OCI-LY1 (cell line): ENCODE measurements around the gene MYG1.

Experiments
- H2AFZ ChIP-seq: fragments of 200-600 bp; sonication (generic), shearing (Covaris generic); 2 replicates; pipeline ENCODE4 v1.6.0; 2014; ENCODE audit warnings: antibody characterized with exemption, mild to moderate bottlenecking, low read length
- H3F3A ChIP-seq: fragments of 200-600 bp; sonication (generic), shearing (Covaris generic); 2 replicates; pipeline ENCODE4 v1.6.0; 2014; ENCODE audit warnings: mild to moderate bottlenecking, antibody characterized with exemption, low read length, moderate library complexity; ENCODE audit not compliant: insufficient read depth
- H3K27ac ChIP-seq: fragments of 200-600 bp; sonication (generic); 2 replicates; pipeline ENCODE4 v1.5.1; 2014; ENCODE audit warnings: low read length, mixed run types, mild to moderate bottlenecking, low read depth; ENCODE audit not compliant: poor library complexity, severe bottlenecking
- H3K27me3 ChIP-seq: fragments of 200-600 bp; sonication (generic); 2 replicates; pipeline ENCODE4 v1.6.0; 2014; ENCODE audit warnings: antibody characterized with exemption, mild to moderate bottlenecking, low read length, moderate library complexity; ENCODE audit not compliant: insufficient read depth
- H3K36me3 ChIP-seq: fragments of 200-600 bp; sonication (generic); 2 replicates; pipeline ENCODE4 v1.6.1; 2014; ENCODE audit warnings: mild to moderate bottlenecking, antibody characterized with exemption, low read length, moderate library complexity, mixed read lengths; ENCODE audit not compliant: insufficient read depth
- H3K4me1 ChIP-seq: fragments of 200-600 bp; sonication (generic); 2 replicates; pipeline ENCODE4 v1.5.1; 2014; ENCODE audit warnings: mild to moderate bottlenecking, low read length, moderate library complexity; ENCODE audit not compliant: insufficient read depth, severe bottlenecking
- H3K4me2 ChIP-seq: fragments of 200-600 bp; sonication (generic), shearing (Covaris generic); 2 replicates; pipeline ENCODE4 v1.6.1; 2014; ENCODE audit warnings: low read length
- H3K4me3 ChIP-seq: fragments of 200-600 bp; sonication (generic); 2 replicates; pipeline ENCODE4 v1.5.1; 2014; ENCODE audit warnings: low read length, low read depth, mild to moderate bottlenecking, mixed read lengths; ENCODE audit not compliant: poor library complexity, severe bottlenecking
- H3K79me2 ChIP-seq: fragments of 200-600 bp; shearing (Covaris generic); 2 replicates; pipeline ENCODE4 v1.6.1; 2016; ENCODE audit warnings: mixed run types, low read length, mixed read lengths; ENCODE audit not compliant: insufficient read depth
- H3K9ac ChIP-seq: fragments of 200-600 bp; sonication (generic), shearing (Covaris generic); 2 replicates; pipeline ENCODE4 v1.6.1; 2014; ENCODE audit warnings: mild to moderate bottlenecking, low read length, mixed read lengths
- H3K9me2 ChIP-seq: fragments of 200-600 bp; sonication (generic), shearing (Covaris generic); 2 replicates; pipeline ENCODE4 v1.6.1; 2014; ENCODE audit warnings: low read depth, mild to moderate bottlenecking, low read length, mixed read lengths
- H3K9me3 ChIP-seq: fragments of 200-600 bp; shearing (Covaris generic); 2 replicates; pipeline ENCODE4 v1.6.1; 2014; ENCODE audit warnings: low read length, mixed read lengths
- H4K20me1 ChIP-seq: fragments of 200-600 bp; sonication (generic), shearing (Covaris generic); 2 replicates; pipeline ENCODE4 v1.6.0; 2016; ENCODE audit warnings: mild to moderate bottlenecking, low read length; ENCODE audit not compliant: insufficient read depth
- EZH2 ChIP-seq: fragments of 200-600 bp; sonication (generic), shearing (Covaris generic); IDR thresholded peaks from 2 replicates; pipeline ENCODE4 v1.8.0; 2017; ENCODE audit warnings: borderline replicate concordance, mixed run types, mild to moderate bottlenecking, antibody characterized with exemption, low read length, moderate library complexity, mixed read lengths
- TF ChIP-seq, protein P1 (sequence below): fragments of 200-600 bp; sonication (generic), shearing (Covaris generic); IDR thresholded peaks from 2 replicates; pipeline ENCODE4 v1.5.1; 2017; ENCODE audit warnings: mild to moderate bottlenecking, antibody characterized with exemption, low read length, moderate library complexity, mixed read lengths

MYG1 gene

DNA sequence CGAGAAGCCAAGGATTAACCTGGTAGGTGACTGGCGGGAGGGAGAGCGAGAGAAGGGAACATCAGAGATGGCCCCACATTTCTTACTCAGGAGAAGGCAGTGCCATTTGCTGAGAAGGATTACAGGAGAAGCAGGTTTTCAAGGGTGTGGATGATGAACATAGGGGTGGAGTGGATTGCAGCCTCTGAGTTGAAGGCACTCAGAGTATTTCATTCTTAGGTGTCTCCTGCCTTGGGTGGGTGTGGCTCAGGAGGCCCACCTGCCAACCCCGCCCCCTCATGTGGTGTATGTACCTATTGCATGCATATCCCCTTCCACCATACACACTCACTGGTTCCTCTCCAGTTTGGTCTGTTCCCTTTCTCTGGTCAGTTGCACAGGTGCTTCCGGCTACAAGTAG, 25.1 kb upstream of the MYG1 start:
- Histone ChIP-seq H3F3A (no peaks in the 10 kb centered on the region), H3K4me3 (no peak overlapping the region), H3K27ac (no peak overlapping the region), H3K4me2 (no peak overlapping the region), H4K20me1 (no peaks in the 10 kb centered on the region), H3K9me2 (no peaks in the 10 kb centered on the region), H3K9me3 (no peaks in the 10 kb centered on the region), H3K79me2 (no peaks in the 10 kb centered on the region), H2AFZ (no peak overlapping the region), H3K4me1 (peaks cover 14% of the 10 kb centered on the region), H3K27me3 (no peaks in the 10 kb centered on the region), H3K9ac (no peak overlapping the region), H3K36me3 (peaks cover 81% of the 10 kb centered on the region)
- TF ChIP-seq EZH2, result no peak
- TF ChIP-seq, protein P1, sequence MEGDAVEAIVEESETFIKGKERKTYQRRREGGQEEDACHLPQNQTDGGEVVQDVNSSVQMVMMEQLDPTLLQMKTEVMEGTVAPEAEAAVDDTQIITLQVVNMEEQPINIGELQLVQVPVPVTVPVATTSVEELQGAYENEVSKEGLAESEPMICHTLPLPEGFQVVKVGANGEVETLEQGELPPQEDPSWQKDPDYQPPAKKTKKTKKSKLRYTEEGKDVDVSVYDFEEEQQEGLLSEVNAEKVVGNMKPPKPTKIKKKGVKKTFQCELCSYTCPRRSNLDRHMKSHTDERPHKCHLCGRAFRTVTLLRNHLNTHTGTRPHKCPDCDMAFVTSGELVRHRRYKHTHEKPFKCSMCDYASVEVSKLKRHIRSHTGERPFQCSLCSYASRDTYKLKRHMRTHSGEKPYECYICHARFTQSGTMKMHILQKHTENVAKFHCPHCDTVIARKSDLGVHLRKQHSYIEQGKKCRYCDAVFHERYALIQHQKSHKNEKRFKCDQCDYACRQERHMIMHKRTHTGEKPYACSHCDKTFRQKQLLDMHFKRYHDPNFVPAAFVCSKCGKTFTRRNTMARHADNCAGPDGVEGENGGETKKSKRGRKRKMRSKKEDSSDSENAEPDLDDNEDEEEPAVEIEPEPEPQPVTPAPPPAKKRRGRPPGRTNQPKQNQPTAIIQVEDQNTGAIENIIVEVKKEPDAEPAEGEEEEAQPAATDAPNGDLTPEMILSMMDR, result no peak

DNA sequence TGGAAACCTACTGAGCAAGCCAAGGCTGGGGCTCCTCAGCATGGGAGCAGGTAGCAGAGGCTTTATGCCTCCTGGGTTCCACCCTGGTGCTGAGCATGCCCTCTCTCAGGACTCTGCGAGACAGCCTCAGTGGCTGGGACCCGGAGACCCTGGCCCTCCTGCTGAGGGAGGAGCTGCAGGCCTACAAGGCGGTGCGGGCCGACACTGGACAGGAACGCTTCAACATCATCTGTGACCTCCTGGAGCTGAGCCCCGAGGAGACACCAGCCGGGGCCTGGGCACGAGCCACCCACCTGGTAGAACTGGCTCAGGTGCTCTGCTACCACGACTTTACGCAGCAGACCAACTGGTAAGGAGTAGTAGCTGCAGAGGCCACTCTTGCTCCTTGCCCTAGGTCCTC, 23.0 kb upstream of the MYG1 start:
- no peaks in the 10 kb centered on the region for H4K20me1 ChIP-seq
- peaks cover 84% of the 10 kb centered on the region for H3K36me3 ChIP-seq
- H3K4me1 ChIP-seq, result no peaks in the 10 kb centered on the region
- no peaks in the 10 kb centered on the region for H3K9me2 ChIP-seq
- H3K79me2 ChIP-seq, result no peaks in the 10 kb centered on the region
- H3K9ac ChIP-seq, result no peak overlapping the region
- H2AFZ ChIP-seq, result no peak overlapping the region
- no peak overlapping the region for H3K27ac ChIP-seq
- H3K9me3 ChIP-seq, result no peaks in the 10 kb centered on the region
- no peaks in the 10 kb centered on the region for H3K27me3 ChIP-seq
- no peak overlapping the region for H3K4me3 ChIP-seq
- H3K4me2 ChIP-seq, result no peak overlapping the region
- H3F3A ChIP-seq, result no peaks in the 10 kb centered on the region
- TF ChIP-seq, protein P1, result no peak
- TF ChIP-seq EZH2, result no peak

DNA sequence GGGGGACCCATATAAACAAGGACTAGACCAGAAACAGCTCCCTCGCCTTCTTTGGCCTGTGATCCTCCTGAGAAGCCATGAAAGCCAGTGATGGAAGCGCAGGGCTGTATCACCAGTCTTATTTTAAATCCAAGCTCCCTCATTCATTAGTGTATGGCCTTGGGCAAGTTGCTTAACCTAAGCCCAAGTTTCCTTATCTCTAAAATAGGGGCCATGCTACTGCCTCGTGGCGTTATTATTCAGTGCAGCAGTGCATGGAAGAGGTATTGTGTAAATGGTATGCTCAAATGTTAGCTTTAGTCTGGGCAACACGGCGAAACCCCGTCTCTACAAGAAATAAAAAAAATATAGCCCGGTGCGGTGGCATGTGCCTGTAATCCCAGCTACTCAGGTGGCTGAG, 21.5 kb upstream of the MYG1 start:
- Histone ChIP-seq H3K4me1 (no peaks in the 10 kb centered on the region), H3K4me3 (no peak overlapping the region), H3K4me2 (no peak overlapping the region), H3K36me3 (peaks cover 89% of the 10 kb centered on the region), H3F3A (no peaks in the 10 kb centered on the region), H3K79me2 (no peaks in the 10 kb centered on the region), H3K27ac (no peak overlapping the region), H3K27me3 (no peaks in the 10 kb centered on the region), H3K9me3 (no peaks in the 10 kb centered on the region), H4K20me1 (no peaks in the 10 kb centered on the region), H3K9ac (no peak overlapping the region), H3K9me2 (no peaks in the 10 kb centered on the region), H2AFZ (no peak overlapping the region)
- TF ChIP-seq EZH2, result no peak
- TF ChIP-seq, protein P1, result no peak
